ENCODE data around the gene ACER2.

ACER2 gene

DNA sequence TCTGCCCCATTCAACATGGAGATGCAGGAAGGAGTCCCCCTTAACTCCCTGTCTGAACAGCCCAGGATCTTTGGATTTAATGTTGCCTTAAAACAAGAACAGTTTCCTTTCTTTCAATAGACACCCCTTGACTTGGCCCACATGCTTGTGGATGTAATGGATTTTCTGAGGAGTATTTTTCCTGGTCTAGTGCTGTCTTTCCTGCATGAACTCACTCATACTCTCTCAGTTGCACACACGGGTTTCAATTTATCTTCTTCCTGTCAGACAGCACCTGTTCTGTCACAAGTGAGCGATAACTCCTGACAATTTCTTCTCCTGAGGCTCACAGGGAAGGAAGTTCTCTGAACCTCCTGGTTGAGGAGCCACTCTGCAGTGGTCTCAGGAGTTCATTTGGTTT is 85.1 kb downstream of the ACER2 start:
- FAIRE-seq (no peak), DNase-seq (ENCODE audit: insufficient read length, low spot score) (no peak)
- TF ChIP-seq POLR2A (IDR thresholded peaks at IDR 0.05; ENCODE audit: low read depth, low read length) = no peak

- no peak for TF ChIP-seq POLR2A (IDR thresholded peaks at IDR 0.05; ENCODE audit: low read depth, low read length)
- no peak for FAIRE-seq
- no peak for DNase-seq (ENCODE audit: insufficient read length, low spot score)
Measured at GRCh38 chr9:19495186-19496028, 86.6 kb downstream of the ACER2 start.

GRCh38 chr9:19496321-19497050 is 87.7 kb downstream of the ACER2 start:
- FAIRE-seq = no peak
- DNase-seq (ENCODE audit: insufficient read length, low spot score) = no peak
- TF ChIP-seq POLR2A (IDR thresholded peaks at IDR 0.05; ENCODE audit: low read depth, low read length) = no peak

DNA sequence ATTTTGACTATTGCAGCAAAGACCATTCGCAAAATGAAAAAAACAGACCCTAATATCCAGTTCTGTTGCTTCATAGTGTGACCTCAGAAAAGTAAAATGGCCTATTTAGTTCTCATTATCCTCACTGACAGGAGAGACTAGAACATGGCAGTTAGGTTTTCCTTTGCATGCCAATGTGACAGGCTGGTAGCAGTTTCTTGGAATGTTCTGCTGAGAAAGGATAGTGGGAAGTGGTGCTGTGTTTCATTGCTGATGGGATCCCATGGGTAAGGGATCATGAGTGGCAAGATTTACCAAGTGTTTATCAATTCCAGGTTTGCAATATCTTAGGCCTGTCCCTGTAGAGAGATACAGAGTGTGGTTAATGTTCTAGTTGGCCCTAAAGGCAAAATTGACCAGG is 88.5 kb downstream of the ACER2 start:
- TF ChIP-seq POLR2A (IDR thresholded peaks at IDR 0.05; ENCODE audit: low read depth, low read length) = no peak
- FAIRE-seq (no peak), DNase-seq (ENCODE audit: insufficient read length, low spot score) (no peak)

DNA sequence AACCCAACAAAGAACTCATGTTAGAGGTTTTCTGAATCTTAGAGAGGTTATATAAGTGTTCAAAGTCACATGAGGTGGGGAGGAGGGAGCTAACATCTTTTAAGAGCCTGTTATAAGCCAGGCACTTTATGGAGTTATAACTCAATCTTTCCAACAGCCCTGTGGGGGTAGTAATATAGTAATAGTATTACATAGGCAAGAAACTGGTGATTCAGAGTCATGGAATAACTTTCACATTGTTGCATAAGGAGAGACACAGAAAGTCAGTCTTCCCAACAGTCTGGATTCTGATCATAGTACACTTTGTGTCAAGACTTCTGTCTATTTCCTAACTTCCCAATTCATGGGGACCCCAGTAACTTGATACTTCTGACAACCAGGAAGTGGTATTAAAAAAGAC is 89.2 kb downstream of the ACER2 start:
- no peak for TF ChIP-seq POLR2A (IDR thresholded peaks at IDR 0.05; ENCODE audit: low read depth, low read length)
- no peak for FAIRE-seq
- no peak for DNase-seq (ENCODE audit: insufficient read length, low spot score)
